Stimulated activated CD8-positive, alpha-beta memory T cell treated with anti-CD3 and anti-CD28 coated beads, Interleukin-12 subunit alpha, Interleukin-12 subunit beta, amount 100 ng/mL, for 1 hour (primary cell): ENCODE measurements around the gene OR6C74.

Experiments
- DNase-seq: peaks from one replicate; pipeline ENCODE4 v3.0.0-alpha.2; 2020; ENCODE audit warnings: low read depth

The OR6C74 gene

DNA sequence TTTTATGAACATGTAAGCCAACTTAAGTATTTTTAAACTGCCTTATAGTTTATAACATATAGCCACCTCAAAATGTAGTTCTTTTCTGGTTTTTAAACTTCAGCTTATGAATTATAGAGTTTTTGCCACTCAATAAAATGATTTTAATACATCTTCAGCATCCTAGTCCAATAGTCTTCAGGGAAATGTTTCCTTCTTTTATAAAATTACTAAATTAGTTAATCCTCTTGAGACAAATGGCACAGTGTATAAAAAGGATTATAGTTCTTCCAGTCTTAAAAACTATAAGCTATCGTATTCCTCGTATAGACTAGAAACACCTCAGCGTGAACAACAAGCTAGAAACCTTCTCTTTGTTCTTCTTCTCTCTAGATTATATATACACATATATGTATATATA is at the start of gene OR6C74:
Gene OR6C74 (plus strand): TSS at position 301 of the 400 bp plus-strand sequence. CDS start 2,679 bp downstream, outside the sequence.
- no peak for DNase-seq

DNA sequence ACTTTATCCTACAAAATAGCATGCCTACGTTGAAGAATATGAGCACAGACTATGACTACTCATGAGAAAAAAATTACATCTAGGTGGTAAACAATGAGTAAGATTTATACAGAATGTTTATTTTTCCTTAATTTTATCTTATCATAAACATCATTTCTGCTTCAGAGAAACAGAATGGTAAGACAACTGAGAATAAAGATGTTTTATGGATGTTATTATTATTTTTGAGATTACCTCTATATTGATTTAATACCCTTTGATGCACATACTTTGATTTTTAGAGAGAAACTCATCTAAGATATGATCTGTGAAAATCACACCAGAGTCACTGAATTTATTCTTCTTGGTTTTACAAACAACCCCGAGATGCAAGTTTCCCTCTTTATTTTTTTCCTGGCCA is 23.7 kb upstream of the OR6C74 start, which contains the start of gene OR10A7:
Gene OR10A7 (plus strand): TSS at position 301 of the 400 bp plus-strand sequence. CDS start 0 bp downstream, at position 301.
- no peak for DNase-seq

DNA sequence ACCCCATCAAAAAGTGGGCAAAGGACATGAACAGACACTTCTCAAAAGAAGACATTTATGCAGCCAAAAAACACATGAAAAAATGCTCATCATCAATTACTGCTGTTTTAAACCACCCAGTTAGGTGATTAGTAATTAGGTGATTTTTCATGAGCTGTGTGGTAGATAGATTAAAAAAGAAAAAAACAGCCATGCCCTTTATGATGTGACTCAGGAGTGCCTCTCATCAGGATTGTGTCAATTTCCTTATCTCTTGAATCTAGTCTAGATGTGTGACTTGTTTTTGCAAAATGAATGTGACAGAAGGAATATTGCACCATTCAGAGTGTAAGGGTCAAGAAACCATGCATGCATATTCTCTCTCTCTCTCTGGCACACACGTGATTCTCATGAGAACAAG is 17.9 kb upstream of the OR6C74 start:
- no peak for DNase-seq

DNA sequence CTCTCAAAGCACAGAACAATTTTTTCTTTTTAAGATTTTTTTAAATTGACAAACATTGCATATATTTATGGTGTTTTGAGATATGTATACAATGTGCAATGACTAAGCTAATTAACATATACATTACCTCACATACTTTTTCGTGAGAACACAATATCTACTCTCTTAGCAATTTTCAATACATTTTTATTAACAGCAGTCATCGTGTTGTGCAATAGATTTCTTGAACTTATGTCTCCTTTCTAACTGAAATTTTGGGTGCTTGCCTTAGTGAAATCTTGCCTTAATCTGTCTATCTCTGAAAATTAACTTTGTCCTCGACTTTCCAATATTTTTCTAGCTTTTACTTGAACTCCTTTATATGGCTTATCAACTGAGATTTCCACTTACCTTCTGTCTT is 16.8 kb upstream of the OR6C74 start:
- DNase-seq = no peak

DNA sequence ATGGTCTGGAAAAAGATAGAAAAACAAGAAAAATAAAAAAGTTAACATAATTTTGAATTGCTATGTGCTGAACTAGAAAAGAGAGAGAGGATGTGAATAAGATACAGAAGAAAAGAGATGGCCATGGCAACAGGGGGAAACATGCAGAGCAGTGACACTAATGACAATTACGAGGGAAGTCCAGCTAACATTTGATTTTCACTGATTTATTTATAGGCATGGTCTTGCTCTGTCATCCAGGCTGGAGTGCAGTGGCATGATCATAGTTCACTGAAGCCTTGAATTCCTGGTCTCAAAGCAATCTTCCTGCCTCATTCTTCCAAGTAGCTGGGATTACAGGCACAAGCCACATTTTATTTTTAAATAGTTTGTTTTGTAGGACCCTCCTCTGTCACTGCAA is 1.8 kb downstream of the OR6C74 start:
- no peak for DNase-seq

DNA sequence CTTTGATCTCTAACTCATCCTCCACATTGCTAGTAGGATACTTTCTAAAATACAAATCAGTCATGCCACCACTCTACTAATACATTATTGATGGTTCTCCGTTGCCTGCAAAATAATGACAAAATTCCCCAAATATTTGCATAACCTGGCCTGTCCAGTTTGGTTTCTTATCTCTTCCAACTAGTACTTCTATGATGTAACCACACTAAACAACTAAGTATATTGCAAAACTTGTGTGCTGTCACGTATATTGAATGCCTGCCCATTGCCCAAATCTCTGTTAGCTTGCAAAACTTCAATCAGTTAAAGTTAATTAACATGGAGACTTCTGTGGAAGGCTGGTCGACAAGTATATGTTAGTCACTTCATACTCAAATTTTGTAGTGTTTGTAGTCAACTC is 6.5 kb downstream of the OR6C74 start:
- no peak for DNase-seq

DNA sequence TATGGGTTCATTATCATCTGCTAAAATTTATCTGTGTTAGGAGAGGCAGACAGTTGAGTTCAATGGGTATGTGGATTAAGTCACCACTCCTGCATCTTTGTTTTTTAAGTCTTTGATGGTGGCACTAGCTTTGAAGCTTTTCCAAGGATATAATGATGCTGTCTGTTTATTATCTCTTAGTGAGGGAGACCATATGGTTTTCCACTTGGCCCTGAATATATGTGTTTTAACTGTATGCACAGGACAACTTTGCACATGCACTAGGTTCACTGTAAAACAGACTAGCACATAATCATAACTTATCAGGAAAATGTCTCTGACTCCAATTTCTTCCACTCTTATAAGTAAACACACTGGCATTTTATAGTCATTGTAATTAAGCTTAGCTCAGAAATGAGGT is 8.9 kb downstream of the OR6C74 start:
- no peak for DNase-seq

DNA sequence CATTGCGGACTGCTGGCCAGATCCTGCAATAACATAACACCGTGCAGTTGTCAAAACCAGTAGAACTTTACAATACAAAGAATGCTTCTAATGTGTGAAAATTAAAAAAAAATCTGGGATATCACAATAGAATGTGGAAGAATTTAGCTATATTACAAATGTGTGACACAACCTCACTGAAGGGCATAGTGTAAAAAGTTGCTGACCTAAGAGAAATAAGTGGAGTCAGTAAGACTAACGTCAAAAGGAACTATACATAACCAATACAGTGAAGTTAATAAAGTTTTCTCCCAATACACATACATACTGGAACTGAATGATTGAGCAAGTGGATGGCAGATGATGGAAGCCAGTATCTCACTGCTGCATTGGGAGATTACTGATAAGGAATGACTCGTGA is 12.4 kb downstream of the OR6C74 start:
- no peak for DNase-seq

DNA sequence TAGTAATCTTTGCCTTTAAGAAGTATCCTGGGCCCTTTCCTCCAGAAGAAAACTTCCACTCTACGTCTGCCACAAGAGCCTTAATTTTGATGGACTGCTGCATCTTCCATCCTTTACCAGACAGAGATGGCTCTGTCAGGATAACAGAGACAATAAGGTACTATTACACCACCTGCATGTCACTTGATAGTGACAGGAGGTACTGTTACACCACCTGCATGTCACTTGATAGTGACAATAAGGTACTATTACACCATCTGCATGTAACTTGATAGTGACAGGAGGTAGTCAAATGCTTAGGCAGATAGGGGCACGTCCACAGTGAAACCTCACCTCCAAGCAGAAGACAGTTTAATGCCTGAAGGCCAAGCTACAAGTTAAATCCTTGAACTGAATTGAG is 13.9 kb downstream of the OR6C74 start:
- no peak for DNase-seq

DNA sequence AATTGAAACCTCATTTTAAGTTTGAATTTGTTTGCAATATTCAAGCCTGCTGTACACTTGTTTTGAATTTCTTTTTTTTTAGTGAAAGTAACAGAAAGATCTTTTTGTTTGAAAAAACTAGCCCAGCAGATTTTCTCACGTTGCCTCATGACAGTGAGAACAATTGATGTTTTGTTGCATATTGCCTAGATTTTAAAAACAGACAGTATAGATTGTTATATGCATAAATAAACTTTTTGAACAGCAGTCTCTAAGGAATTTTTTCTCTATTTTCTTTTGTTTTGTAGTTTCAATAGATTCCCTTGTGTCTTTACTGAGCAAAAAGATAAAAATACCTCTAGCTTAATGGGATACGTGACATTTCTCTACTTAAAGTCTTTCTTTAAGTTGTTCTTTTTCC is 36.6 kb downstream of the OR6C74 start:
- DNase-seq = no peak

DNA sequence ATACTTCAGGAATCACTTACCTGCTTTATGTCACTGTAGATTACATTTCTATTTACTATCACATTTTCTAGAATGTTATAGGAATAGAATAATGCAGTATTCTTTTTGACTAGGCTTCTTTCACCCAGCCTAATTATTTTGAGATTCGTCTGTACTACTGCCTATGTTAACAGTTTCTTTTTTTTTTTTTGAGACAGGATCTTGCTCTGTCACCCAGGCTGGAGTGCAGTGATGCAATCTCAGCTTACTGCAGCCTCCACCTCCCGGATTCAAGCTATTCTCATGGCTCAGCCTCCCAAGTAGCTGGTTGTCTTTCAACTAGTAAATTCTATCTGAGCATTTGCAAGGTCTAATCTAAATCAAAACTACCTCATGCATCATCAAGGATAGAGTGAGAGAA is 45.6 kb downstream of the OR6C74 start:
- no peak for DNase-seq
